ENCODE data around the gene EHMT2.
A peak's percentile ranks its signal among the peaks of the same experiment; 100 is the strongest.
"Not testable (repeated sequence)": the region's sequence is repeated elsewhere in the genome, so short reads cannot be mapped to it uniquely, and the experiment has no call there.

EHMT2 gene

DNA sequence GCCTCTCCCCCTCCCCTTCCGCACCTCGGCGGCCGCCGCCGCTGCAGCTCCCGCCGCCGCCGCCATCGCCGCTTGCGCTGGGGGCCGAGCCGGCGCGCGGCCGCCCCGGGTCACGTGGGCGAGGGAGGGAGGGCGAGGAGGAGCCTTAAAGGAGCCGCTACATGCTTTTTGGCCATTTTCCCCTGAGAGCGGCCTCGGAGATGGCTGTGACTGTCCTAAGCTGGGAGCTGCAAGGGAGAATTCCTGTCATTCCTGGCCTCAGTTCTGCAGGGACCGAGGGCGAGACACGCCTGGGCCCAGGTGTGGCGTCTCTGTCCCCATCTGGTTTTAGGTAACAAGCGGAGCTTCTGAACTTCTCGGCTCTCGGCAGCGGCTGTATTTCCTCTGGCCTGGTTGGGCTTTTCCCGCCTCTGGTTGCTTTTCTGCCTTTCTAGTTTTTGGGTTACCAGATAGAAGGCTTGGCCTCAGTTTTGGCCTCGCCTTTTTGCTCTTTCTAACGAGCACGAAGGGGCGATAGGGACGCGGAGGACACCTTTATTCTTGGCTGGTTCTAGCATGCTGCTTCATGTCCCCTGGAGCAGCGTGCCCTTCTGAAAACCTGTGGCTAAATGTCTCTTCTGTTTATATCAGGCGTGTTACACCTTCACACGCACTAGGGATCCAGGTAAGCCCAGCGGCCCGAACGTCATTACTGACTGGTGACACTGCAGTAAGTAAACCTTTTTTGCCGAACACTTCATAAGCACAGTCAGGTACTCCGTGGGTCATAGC, at the start of gene EHMT2:
Gene EHMT2 (minus strand): TSS at position 87 of the 771 bp plus-strand sequence. CDS start 21 bp downstream, at position 66.
- peak within 1 kb of the TSS; percentile 48 to 94 (median 84) for H3K27ac ChIP-seq
- H3K4me3 ChIP-seq, result peak within 1 kb of the TSS; percentile 67 to 96 (median 93)

DNA sequence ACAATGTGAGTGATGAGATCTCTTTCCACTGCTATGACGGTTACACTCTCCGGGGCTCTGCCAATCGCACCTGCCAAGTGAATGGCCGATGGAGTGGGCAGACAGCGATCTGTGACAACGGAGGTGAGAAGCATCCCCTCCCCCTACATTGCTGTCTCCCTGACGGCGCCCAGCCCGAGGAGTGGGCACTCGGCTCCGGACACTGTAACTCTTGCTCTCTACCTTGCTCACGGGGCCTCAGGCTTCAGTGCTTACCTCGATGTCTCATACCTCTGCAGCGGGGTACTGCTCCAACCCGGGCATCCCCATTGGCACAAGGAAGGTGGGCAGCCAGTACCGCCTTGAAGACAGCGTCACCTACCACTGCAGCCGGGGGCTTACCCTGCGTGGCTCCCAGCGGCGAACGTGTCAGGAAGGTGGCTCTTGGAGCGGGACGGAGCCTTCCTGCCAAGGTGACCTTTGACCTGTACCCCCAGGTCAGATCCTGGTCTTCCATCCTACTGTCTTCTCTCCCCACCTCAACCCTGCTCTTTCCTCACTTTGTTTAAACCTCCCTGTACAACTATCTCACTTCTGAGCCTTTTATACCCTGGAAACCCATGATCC, 49.7 kb upstream of the EHMT2 start:
- Histone ChIP-seq H3K4me3 (no peak overlapping the region), H3K27ac (peak overlapping the region in 9 of 21 experiments; percentile 16 to 92 (median 85))

DNA sequence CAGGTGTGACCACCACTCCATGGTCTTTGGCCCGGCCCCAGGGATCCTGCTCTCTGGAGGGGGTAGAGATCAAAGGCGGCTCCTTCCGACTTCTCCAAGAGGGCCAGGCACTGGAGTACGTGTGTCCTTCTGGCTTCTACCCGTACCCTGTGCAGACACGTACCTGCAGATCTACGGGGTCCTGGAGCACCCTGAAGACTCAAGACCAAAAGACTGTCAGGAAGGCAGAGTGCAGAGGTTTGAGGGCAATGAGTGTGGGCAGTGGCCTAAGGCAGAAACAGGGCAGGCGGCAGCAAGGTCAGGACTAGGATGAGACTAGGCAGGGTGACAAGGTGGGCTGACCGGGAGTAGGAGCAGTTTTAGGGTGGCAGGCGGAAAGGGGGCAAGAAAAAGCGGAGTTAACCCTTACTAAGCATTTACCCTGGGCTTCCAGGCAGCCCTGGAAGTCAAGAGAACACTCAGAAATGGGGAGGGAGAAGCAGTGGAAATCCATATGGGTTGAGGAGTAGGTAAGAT, 48.9 kb upstream of the EHMT2 start:
- H3K4me3 ChIP-seq, result peak overlapping the region in 3 of 7 experiments; percentile 0 to 26 (median 23)
- H3K27ac ChIP-seq, result peak overlapping the region in 18 of 21 experiments; percentile 25 to 92 (median 84)

DNA sequence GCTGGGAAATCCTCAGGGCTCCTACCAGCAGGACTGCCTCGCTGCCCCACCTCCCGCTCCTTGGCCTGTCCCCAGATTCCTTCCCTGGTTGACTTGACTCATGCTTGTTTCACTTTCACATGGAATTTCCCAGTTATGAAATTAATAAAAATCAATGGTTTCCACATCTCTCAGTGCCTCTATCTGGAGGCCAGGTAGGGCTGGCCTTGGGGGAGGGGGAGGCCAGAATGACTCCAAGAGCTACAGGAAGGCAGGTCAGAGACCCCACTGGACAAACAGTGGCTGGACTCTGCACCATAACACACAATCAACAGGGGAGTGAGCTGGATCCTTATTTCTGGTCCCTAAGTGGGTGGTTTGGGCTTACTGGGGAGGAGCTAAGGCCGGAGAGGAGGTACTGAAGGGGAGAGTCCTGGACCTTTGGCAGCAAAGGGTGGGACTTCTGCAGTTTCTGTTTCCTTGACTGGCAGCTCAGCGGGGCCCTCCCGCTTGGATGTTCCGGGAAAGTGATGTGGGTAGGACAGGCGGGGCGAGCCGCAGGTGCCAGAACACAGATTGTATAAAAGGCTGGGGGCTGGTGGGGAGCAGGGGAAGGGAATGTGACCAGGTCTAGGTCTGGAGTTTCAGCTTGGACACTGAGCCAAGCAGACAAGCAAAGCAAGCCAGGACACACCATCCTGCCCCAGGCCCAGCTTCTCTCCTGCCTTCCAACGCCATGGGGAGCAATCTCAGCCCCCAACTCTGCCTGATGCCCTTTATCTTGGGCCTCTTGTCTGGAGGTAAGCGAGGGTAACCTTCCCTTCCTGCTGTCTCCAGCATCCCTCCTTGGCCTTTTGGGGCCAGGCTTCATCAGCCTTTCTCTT, 48.2 kb upstream of the EHMT2 start, which contains the start of gene CFB:
Gene CFB (plus strand): TSS at position 589 of the 863 bp plus-strand sequence. CDS start 127 bp downstream, at position 716.
- H3K27ac ChIP-seq, result peak within 1 kb of the TSS in 20 of 21 experiments; percentile 25 to 92 (median 83)
- peak within 1 kb of the TSS in 3 of 7 experiments; percentile 0 to 26 (median 23) for H3K4me3 ChIP-seq

DNA sequence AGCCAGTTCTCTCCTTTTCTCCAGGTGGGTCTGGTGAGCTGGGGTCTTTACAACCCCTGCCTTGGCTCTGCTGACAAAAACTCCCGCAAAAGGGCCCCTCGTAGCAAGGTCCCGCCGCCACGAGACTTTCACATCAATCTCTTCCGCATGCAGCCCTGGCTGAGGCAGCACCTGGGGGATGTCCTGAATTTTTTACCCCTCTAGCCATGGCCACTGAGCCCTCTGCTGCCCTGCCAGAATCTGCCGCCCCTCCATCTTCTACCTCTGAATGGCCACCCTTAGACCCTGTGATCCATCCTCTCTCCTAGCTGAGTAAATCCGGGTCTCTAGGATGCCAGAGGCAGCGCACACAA, 47.6 kb upstream of the EHMT2 start:
- Histone ChIP-seq H3K27ac (peak overlapping the region in 20 of 21 experiments; percentile 25 to 92 (median 83)), H3K4me3 (peak overlapping the region in 2 of 7 experiments; percentile 23 to 26)

DNA sequence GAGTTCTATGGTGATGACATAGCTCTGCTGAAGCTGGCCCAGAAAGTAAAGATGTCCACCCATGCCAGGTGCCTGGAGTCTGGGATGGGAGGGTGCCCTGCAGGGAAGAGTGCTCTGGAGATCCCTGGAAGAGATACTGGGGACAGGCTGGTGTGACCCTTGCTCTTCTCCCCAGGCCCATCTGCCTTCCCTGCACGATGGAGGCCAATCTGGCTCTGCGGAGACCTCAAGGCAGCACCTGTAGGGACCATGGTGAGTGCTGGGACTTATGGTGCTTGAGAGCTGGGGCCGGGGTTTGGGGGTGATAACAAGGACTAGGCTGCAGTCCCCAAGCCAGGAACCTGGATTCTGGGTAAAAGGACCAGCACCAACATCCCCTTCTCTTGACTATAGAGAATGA, 46.2 kb upstream of the EHMT2 start:
- Histone ChIP-seq H3K4me3 (no peak overlapping the region), H3K27ac (no peak overlapping the region)

DNA sequence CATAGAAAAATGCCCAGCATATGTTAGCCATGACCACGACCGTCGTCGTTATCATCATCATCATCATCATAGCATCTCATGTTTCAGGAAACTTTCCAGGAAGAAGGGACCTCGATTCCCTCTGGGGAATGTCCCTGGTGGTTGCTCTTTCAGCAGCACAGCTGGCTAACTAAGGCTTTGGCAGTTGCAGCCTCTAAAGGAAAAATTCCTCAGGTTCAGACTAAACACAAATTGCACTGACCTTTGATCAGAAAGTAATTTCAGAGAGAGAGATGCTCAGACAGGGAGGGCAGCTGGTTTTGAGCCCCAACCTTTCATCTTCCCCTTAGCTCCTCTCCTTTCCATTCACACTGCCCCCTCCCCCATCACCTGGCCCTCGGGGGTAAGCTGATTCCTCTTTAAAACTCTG, 42.8 kb upstream of the EHMT2 start:
- Histone ChIP-seq H3K4me3 (no peak overlapping the region), H3K27ac (no peak overlapping the region)

DNA sequence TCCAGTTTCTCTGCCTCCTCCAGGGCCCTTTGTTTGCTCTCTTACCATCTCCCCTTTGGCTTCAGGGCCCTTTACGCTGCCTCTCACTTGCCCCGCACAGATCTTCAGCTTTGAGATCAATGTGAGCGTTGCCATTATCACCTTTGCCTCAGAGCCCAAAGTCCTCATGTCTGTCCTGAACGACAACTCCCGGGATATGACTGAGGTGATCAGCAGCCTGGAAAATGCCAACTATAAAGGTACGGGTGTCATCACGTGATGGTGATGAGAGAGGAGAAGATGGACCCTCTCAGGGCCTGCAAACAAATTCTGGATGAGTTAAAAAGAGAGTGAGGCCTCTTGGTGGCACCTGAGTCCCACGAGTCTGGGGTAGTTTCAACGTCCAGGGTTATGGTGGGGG, 38.3 kb upstream of the EHMT2 start:
- Histone ChIP-seq H3K4me3 (no peak overlapping the region), H3K27ac (no peak overlapping the region)

DNA sequence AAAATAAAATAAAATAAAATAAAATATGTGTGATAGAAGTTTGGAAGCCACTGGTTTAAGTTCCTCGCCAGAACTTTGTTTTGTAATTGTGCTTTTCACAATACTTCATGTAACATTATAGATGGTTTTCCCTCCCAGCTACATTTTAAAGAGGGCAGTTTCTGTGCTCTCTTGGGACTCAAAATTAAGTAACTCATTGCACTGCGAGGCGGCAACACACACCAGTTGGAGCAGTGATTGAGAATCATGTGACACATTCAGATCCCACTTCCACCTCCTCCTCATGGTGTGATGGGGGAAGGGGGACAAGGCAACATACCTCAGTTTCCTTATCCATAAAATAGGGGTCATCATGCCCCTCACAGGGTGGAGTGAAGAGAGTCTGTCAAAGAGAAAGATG, 37.5 kb upstream of the EHMT2 start:
- H3K27ac ChIP-seq, result no peak overlapping the region
- no peak overlapping the region for H3K4me3 ChIP-seq

DNA sequence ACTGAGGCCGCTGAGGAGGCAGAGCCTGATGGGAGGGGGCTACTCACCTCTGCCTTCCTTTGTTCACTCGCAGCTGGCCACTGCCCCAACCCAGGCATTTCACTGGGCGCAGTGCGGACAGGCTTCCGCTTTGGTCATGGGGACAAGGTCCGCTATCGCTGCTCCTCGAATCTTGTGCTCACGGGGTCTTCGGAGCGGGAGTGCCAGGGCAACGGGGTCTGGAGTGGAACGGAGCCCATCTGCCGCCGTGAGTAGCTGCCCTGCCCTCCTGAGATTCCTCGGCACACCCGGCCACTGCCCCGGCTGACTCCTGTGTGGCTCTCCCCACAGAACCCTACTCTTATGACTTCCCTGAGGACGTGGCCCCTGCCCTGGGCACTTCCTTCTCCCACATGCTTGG, 36.0 kb upstream of the EHMT2 start:
- H3K4me3 ChIP-seq, result no peak overlapping the region
- no peak overlapping the region for H3K27ac ChIP-seq

DNA sequence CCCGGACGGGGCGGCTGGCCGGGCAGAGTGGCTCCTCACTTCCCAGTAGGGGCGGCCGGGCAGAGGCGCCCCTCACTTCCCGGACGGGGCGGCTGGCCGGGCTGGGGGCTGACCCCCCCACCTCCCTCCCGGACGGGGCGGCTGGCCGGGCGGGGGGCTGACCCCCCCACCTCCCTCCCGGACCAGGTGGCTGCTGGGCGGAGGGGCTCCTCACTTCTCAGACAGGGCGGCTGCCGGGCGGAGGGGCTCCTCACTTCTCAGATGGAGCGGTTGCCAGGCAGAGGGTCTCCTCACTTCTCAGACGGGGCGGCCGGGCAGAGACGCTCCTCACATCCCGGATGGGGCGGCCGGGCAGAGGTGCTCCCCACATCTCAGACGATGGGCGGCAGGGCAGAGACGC, 34.6 kb upstream of the EHMT2 start:
- not testable (repeated sequence) for H3K27ac ChIP-seq
- H3K4me3 ChIP-seq, result peak overlapping the region in 3 of 7 experiments; percentile 14 to 34 (median 22)

DNA sequence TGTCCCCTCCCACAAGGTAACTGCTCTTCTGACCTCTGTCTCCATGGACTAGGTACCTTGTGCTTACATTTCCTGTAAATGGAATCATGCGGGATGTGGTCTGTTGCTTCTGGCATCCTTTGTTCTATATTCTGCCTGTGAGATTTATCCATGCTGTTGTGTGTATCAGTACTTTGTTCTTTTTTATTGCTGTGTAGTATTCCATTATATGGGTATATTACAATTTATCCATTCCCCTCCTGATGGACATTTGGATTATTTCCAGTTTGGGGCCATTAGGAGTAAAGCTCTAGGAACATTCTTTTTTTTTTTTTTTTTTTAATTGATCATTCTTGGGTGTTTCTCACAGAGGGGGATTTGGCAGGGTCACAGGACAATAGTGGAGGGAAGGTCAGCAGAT, 33.5 kb upstream of the EHMT2 start:
- no peak overlapping the region for H3K4me3 ChIP-seq
- H3K27ac ChIP-seq, result no peak overlapping the region

DNA sequence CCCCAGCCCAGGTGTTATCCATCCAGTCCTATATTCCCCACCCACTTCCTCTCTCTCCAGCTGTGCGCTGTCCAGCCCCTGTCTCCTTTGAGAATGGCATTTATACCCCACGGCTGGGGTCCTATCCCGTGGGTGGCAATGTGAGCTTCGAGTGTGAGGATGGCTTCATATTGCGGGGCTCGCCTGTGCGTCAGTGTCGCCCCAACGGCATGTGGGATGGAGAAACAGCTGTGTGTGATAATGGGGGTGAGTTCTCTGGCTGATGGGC, 31.1 kb upstream of the EHMT2 start:
- Histone ChIP-seq H3K27ac (no peak overlapping the region), H3K4me3 (peak overlapping the region in 1 of 7 experiments; percentile 11)

DNA sequence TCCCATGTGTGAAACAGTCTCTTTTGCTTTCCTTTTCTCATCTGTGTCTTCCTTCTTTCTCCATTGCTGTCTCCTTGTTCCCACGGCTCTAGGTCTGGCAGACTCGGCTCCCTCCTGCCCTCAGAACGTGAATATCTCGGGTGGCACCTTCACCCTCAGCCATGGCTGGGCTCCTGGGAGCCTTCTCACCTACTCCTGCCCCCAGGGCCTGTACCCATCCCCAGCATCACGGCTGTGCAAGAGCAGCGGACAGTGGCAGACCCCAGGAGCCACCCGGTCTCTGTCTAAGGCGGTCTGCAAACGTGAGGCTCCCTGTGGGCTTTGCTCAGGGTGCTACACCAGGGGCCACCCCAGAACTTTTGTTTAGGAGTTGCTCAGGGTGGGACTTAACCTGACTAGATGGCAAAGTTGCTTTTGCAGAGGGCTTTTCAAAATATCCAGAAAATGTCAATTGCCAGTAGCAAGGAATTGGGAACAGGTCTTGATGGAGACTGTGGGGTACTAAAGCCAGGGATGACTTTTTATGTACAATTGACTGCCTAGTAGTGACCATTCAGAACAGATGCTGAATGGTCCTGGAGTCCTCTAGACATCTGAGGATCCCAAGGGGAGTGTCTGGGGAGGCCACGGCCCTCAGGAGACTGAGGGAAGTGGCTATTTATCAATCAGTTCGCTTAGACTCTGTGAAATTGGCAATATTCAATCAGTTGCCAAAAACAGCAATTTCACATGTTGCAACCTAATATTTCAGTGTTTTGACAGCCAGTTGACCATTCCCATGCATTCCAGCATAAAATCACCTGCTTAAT, 30.6 kb upstream of the EHMT2 start:
- Histone ChIP-seq H3K4me3 (peak overlapping the region in 3 of 7 experiments; percentile 6 to 34 (median 11)), H3K27ac (peak overlapping the region in 11 of 21 experiments; percentile 8 to 76 (median 43))

DNA sequence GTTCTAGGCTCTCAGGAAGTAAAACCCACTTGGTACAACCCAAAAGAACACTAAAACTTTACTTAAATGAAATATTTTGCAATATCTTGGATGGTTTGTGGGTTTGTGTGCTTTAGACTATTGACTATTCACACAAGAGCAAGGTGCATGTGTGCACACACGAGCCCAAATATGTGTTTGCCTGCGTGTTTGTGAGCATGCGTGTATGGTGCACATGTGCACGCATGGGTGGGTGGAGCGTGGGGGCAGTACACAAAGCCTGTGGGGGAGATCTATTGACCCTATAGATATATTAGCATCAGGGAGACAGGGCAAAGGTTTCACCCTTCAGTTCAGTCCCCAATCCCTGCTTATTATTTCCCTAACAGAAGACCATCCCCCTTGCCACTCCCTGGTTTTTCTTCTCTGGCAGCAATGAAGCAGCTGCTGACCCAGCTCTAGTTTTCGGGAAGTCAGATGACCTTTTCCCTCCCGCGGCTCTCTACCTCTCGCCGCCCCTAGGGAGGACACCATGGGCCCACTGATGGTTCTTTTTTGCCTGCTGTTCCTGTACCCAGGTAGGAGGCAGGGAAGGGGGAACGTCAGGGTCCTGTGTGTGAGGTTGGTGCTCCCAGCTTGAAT, 29.9 kb upstream of the EHMT2 start, which contains the start of gene C2:
Gene C2 (plus strand): TSS at position 476 of the 621 bp plus-strand sequence. CDS start 36 bp downstream, at position 512.
- H3K4me3 ChIP-seq, result peak within 1 kb of the TSS in 3 of 7 experiments; percentile 6 to 34 (median 11)

DNA sequence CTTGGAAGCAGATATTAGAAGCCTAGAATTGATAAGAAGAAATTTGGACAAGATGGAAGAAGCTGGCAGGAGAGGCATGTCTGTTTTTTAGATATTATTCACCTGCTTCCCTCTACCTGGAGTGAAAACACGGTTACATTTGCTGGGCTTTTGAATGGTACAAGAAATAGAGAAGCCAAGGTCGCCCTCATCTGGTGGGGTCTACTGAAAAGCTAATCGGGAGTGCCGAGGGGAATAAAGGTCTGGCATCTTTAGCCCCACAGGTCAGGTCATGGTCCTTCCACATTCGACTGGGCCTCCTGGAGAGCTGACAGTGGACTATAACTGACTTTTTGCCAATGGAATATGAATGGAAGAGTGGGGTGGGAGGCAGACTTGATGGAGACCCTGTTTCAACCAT, 25.4 kb upstream of the EHMT2 start:
- no peak overlapping the region for H3K27ac ChIP-seq
- no peak overlapping the region for H3K4me3 ChIP-seq

More for the DNA sequence above, 29.9 kb upstream of the EHMT2 start, which contains the start of gene C2:
- peak within 1 kb of the TSS in 12 of 21 experiments; percentile 8 to 76 (median 39) for H3K27ac ChIP-seq

DNA sequence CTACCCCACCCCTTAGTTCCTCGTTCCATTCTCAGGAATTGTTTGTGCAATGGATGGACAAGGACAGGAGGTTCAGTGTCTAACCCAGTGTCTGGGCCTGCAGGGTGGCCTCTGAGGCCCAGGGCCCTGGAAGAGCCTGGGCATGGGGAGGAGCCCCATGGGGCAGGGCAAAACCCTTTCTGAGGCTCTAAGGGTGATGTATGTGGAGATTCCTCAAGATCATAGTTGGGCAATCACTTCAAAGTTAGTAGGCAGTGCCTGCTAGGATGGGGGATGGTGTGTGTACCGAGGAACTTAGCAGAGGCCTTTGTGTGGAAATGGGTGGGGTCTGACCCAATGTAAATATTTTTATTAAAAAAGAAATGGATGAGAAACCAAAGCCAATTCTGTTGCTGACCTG, 23.3 kb upstream of the EHMT2 start:
- H3K27ac ChIP-seq, result no peak overlapping the region
- no peak overlapping the region for H3K4me3 ChIP-seq

DNA sequence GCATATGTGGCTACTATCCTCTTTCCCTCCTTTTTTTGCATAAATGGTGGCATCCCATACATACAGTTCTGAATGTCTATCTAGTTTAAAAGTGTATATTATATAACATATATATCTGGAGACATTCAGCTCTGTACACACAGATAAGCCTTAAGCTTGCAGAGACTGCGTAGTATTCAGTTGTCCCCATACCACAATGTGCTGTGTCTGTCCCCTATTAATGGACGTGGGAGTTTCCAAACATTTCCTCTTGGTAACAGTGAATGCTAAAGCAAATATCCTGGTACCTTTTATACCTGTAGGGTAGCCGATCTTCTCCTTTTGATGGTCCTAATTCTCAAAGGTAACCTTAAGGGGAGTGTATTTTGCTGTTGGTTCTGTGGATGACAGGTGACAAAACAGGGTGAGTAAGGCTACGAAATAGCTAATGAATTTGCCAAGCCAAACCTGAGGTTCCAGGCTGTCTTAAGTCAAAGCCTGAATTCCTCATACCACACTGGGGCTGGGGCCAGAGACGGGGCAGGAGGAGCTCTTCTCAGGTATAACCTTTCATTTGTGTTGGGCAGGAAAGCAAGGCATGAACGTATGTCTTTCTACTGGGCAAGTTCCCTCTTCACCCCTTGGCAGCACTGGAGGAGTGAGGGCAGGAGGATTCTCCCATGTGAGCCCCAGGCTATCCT, 22.3 kb upstream of the EHMT2 start:
- Histone ChIP-seq H3K27ac (no peak overlapping the region), H3K4me3 (no peak overlapping the region)

Measured in skin epidermis (tissue), 12 donors.